Fibroblast of lung (primary cell): Measurements from ENCODE around the gene CMYA5. TPM values are rescaled to one million over a fixed set of nuclear protein-coding genes. Genes with fewer than 3 reads are reported as not detected.

ENCODE experiments used
- DNase-seq, 2 donors: peaks; one replicate each; pipeline versions ENCODE4 v3.0.0 to v3.0.0-alpha.2; 2010; ENCODE audit warnings: low read depth in 2 of 2
- H2AFZ ChIP-seq: 2 replicates; pipeline ENCODE4 v1.5.1; 2012; ENCODE audit warnings: low read length, control low read depth, inconsistent platforms
- H3K27ac ChIP-seq: 2 replicates; pipeline ENCODE4 v1.5.1; 2011; ENCODE audit warnings: low read length, control low read depth; ENCODE audit not compliant: insufficient read depth
- H3K27me3 ChIP-seq: 2 replicates; pipeline ENCODE4 v1.5.1; 2011; ENCODE audit warnings: mild to moderate bottlenecking, low read length; ENCODE audit not compliant: control insufficient read depth, insufficient read depth
- H3K36me3 ChIP-seq: 2 replicates; pipeline ENCODE4 v1.5.1; 2011; ENCODE audit warnings: low read length; ENCODE audit not compliant: control insufficient read depth, insufficient read depth
- H3K4me1 ChIP-seq: 2 replicates; pipeline ENCODE4 v1.5.1; 2011; ENCODE audit warnings: low read length; ENCODE audit not compliant: control insufficient read depth, insufficient read depth; ENCODE audit errors: extremely low read depth
- H3K4me2 ChIP-seq: 2 replicates; pipeline ENCODE4 v1.5.1; 2011; ENCODE audit warnings: low read length, control low read depth; ENCODE audit not compliant: insufficient read depth; ENCODE audit errors: extremely low read depth
- H3K4me3 ChIP-seq, 4 experiments: fragments of 200-600 bp in 1 of 4; sonication (generic) in 1 of 4; replicated peaks in 1 of 4; 2 replicates each; pipeline ENCODE4 v1.5.1; 2011 to 2016; ENCODE audit warnings: low read length in 4 of 4, low read depth in 3 of 4, mild to moderate bottlenecking in 3 of 4, control low read depth in 2 of 4, inconsistent platforms in 1 of 4, mixed read lengths in 1 of 4; ENCODE audit not compliant: insufficient read depth in 1 of 4; ENCODE audit errors: control extremely low read depth in 1 of 4
- H3K79me2 ChIP-seq: 2 replicates; pipeline ENCODE4 v1.5.1; 2012; ENCODE audit warnings: mild to moderate bottlenecking, low read length, inconsistent platforms; ENCODE audit not compliant: control insufficient read depth, insufficient read depth
- H3K9ac ChIP-seq: 2 replicates; pipeline ENCODE4 v1.5.1; 2011; ENCODE audit warnings: mild to moderate bottlenecking, low read length, control low read depth; ENCODE audit not compliant: insufficient read depth
- H3K9me3 ChIP-seq: 2 replicates; pipeline ENCODE4 v1.5.1; 2012; ENCODE audit warnings: low read depth, low read length; ENCODE audit not compliant: control insufficient read depth, insufficient read depth
- H4K20me1 ChIP-seq: 2 replicates; pipeline ENCODE4 v1.5.1; 2011; ENCODE audit warnings: low read length; ENCODE audit not compliant: control insufficient read depth, insufficient read depth; ENCODE audit errors: extremely low read depth
- EZH2 ChIP-seq: IDR thresholded peaks from 2 replicates; pipeline ENCODE4 v1.5.1; 2012; ENCODE audit warnings: low read length, control low read depth, mild to moderate bottlenecking; ENCODE audit errors: missing control alignments
- polyA plus RNA-seq, 2 donors: library from polyadenylated mRNA; depleted of rRNA in 1 of 2; stranded (reverse) in 1 of 2; unstranded in 1 of 2; fragments of >200 nt; gene quantifications; 2 replicates each; pipeline ENCODE4 v1.2.1, GENCODE V29; 2011 to 2012; ENCODE audit warnings: missing spikeins in 1 of 2
- total RNA-seq: library from RNA; depleted of rRNA; stranded (reverse); fragments of >200 nt; gene quantifications from 2 replicates; pipeline ENCODE4 v1.2.1, GENCODE V29; 2014
- TF ChIP-seq, protein P1 (sequence below), 2 donors: IDR thresholded peaks in 1 of 2; conservative IDR thresholded peaks in 1 of 2; 1 replicate in 1 of 2; 2 replicates in 1 of 2; pipeline ENCODE4 v1.5.1; 2011 to 2012; ENCODE audit warnings: low read length in 2 of 2, control low read depth in 1 of 2, inconsistent platforms in 1 of 2, low read depth in 1 of 2, mild to moderate bottlenecking in 1 of 2

Gene CMYA5
- total and polyA plus RNA-seq, 2 donors (not counting 1 experiment from before 2014, with no cell fraction given) = 2.0 to 7.8 TPM

DNA sequence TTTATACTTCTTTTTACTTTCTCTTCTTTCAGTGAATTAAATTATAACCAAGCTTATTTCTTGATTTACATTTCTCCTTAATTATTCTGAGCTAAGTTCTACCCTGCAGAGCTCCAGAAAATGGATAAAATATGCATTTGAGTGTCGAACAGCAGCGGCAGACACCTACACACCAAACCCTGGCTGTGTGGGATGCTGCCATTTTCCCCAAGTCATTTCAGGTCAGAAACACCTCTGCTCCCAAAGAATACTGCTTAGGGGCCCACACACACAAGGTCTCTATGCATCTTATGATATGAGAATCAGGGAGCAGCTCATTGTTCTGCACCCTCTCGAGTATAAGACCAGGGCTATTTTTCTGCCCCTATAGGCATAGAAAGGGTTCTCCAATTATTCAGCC lies 122.3 kb downstream of the CMYA5 start:
- Histone ChIP-seq H3K27me3 (peaks cover 3% of the 10 kb centered on the region), H3K36me3 (no peaks in the 10 kb centered on the region), H3K9ac (no peak overlapping the region), H2AFZ (no peak overlapping the region), H3K4me1 (no peaks in the 10 kb centered on the region), H3K9me3 (no peaks in the 10 kb centered on the region), H3K79me2 (no peaks in the 10 kb centered on the region), H3K4me3 (no peak overlapping the region), H3K4me2 (no peak overlapping the region), H3K27ac (no peak overlapping the region), H4K20me1 (no peaks in the 10 kb centered on the region)
- TF ChIP-seq, protein P1, sequence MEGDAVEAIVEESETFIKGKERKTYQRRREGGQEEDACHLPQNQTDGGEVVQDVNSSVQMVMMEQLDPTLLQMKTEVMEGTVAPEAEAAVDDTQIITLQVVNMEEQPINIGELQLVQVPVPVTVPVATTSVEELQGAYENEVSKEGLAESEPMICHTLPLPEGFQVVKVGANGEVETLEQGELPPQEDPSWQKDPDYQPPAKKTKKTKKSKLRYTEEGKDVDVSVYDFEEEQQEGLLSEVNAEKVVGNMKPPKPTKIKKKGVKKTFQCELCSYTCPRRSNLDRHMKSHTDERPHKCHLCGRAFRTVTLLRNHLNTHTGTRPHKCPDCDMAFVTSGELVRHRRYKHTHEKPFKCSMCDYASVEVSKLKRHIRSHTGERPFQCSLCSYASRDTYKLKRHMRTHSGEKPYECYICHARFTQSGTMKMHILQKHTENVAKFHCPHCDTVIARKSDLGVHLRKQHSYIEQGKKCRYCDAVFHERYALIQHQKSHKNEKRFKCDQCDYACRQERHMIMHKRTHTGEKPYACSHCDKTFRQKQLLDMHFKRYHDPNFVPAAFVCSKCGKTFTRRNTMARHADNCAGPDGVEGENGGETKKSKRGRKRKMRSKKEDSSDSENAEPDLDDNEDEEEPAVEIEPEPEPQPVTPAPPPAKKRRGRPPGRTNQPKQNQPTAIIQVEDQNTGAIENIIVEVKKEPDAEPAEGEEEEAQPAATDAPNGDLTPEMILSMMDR (conservative IDR thresholded peaks at IDR 0.05 in 1 of 2, IDR thresholded peaks at IDR 0.05 in 1 of 2; ENCODE audit: low read depth in 1 of 2, low read length in 2 of 2) = no peak
- TF ChIP-seq EZH2 = no peak
- DNase-seq = no peak

DNA sequence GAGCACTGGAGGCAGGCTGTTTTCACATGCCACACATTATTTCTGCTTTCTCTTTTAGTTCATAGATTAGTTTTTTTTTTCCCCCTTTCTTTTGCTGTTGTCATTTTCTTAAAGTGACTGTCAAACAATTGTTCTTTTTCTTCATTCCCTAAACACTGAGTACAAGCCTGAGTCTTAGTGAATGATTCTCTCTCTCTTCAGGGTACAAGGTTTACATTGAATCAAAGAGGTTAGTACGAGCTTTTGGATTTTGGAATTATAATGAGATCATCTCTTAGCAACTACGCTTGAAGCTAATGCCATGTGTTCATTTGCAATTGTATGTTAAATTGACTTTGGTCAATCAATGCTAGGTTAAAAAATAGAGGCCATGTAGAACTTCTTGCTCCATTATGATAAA lies 125.1 kb downstream of the CMYA5 start:
- no peak for DNase-seq
- TF ChIP-seq, protein P1 (conservative IDR thresholded peaks at IDR 0.05 in 1 of 2, IDR thresholded peaks at IDR 0.05 in 1 of 2; ENCODE audit: low read depth in 1 of 2, low read length in 2 of 2) = no peak
- TF ChIP-seq EZH2 = no peak
- H3K27ac ChIP-seq = no peak overlapping the region
- H4K20me1 ChIP-seq = no peaks in the 10 kb centered on the region
- H3K36me3 ChIP-seq = no peaks in the 10 kb centered on the region
- H3K4me1 ChIP-seq = no peaks in the 10 kb centered on the region
- no peaks in the 10 kb centered on the region for H3K9me3 ChIP-seq
- peaks cover 3% of the 10 kb centered on the region for H3K27me3 ChIP-seq
- no peak overlapping the region for H3K9ac ChIP-seq
- no peak overlapping the region for H3K4me3 ChIP-seq
- H3K4me2 ChIP-seq = no peak overlapping the region
- H2AFZ ChIP-seq = no peak overlapping the region
- H3K79me2 ChIP-seq = no peaks in the 10 kb centered on the region

DNA sequence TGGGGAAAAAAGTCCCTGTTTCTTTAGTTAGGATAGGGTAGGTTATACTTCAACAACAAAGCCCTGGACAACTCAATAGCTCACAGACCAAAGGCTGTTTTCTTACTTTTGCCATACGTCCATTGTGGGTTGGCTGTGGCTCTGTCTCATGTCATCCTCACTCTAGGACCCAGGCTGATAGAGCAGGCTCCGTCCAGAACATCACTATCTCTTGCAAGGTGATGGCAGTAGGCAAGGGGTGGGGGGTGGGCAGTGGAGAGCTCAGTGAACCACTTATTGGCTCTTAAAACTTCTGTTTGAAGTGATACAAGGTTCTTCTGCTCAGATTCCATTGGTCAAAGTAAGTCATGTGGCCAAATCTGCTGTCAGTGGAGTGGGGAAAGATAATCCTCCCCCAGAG lies 126.4 kb downstream of the CMYA5 start:
- Histone ChIP-seq H3K27me3 (peaks cover 3% of the 10 kb centered on the region), H4K20me1 (no peaks in the 10 kb centered on the region), H3K4me2 (no peak overlapping the region), H3K79me2 (no peaks in the 10 kb centered on the region), H3K27ac (no peak overlapping the region), H3K36me3 (no peaks in the 10 kb centered on the region), H2AFZ (no peak overlapping the region), H3K9me3 (no peaks in the 10 kb centered on the region), H3K4me3 (no peak overlapping the region), H3K4me1 (no peaks in the 10 kb centered on the region), H3K9ac (no peak overlapping the region)
- no peak for TF ChIP-seq EZH2
- TF ChIP-seq, protein P1 (conservative IDR thresholded peaks at IDR 0.05 in 1 of 2, IDR thresholded peaks at IDR 0.05 in 1 of 2; ENCODE audit: low read depth in 1 of 2, low read length in 2 of 2) = no peak
- DNase-seq = no peak
